Measurements from ENCODE around the gene ITGAE. TPM values are rescaled to one million over a fixed set of nuclear protein-coding genes. Genes with fewer than 3 reads are reported as not detected.
"Not testable (repeated sequence)": the region's sequence is repeated elsewhere in the genome, so short reads cannot be mapped to it uniquely, and the experiment has no call there.

The ITGAE gene
- total RNA-seq, 1 donor = 23.1 TPM

GRCh38 chr17:3793258-3793657, 7.7 kb downstream of the ITGAE start:
- not testable (repeated sequence) for H3K4me3 ChIP-seq (ENCODE audit: low read length); H3K27me3 ChIP-seq (ENCODE audit: insufficient read depth, low read length); H3K9me3 ChIP-seq (ENCODE audit: low read depth, low read length)
- H3K4me1 ChIP-seq (ENCODE audit: insufficient read depth, low read length) = peaks cover 44% of the 10 kb centered on the region

GRCh38 chr17:3792481-3792880, 8.5 kb downstream of the ITGAE start:
- Histone ChIP-seq H3K4me1 (ENCODE audit: insufficient read depth, low read length) (peaks cover 43% of the 10 kb centered on the region), H3K4me3 (ENCODE audit: low read length) (no peak overlapping the region), H3K27me3 (ENCODE audit: insufficient read depth, low read length) (no peaks in the 10 kb centered on the region), H3K9me3 (ENCODE audit: low read depth, low read length) (no peaks in the 10 kb centered on the region)

GRCh38 chr17:3788200-3788599, 12.8 kb downstream of the ITGAE start:
- no peaks in the 10 kb centered on the region for H3K27me3 ChIP-seq (ENCODE audit: insufficient read depth, low read length)
- no peak overlapping the region for H3K4me3 ChIP-seq (ENCODE audit: low read length)
- H3K4me1 ChIP-seq (ENCODE audit: insufficient read depth, low read length) = peaks cover 27% of the 10 kb centered on the region
- H3K9me3 ChIP-seq (ENCODE audit: low read depth, low read length) = no peaks in the 10 kb centered on the region

GRCh38 chr17:3785323-3785722, 15.7 kb downstream of the ITGAE start:
- not testable (repeated sequence) for H3K27me3 ChIP-seq (ENCODE audit: insufficient read depth, low read length); H3K4me3 ChIP-seq (ENCODE audit: low read length); H3K9me3 ChIP-seq (ENCODE audit: low read depth, low read length)
- peaks cover 13% of the 10 kb centered on the region for H3K4me1 ChIP-seq (ENCODE audit: insufficient read depth, low read length)

- H3K27me3 ChIP-seq (ENCODE audit: insufficient read depth, low read length) = no peaks in the 10 kb centered on the region
- H3K4me1 ChIP-seq (ENCODE audit: insufficient read depth, low read length) = no peaks in the 10 kb centered on the region
- no peaks in the 10 kb centered on the region for H3K9me3 ChIP-seq (ENCODE audit: low read depth, low read length)
- H3K4me3 ChIP-seq (ENCODE audit: low read length) = no peak overlapping the region
These were observed 18.2 kb downstream of the ITGAE start for GRCh38 chr17:3782751-3783150.

GRCh38 chr17:3780986-3781385, 20.0 kb downstream of the ITGAE start:
- H3K4me3 ChIP-seq (ENCODE audit: low read length) = no peak overlapping the region
- H3K9me3 ChIP-seq (ENCODE audit: low read depth, low read length) = no peaks in the 10 kb centered on the region
- no peaks in the 10 kb centered on the region for H3K4me1 ChIP-seq (ENCODE audit: insufficient read depth, low read length)
- H3K27me3 ChIP-seq (ENCODE audit: insufficient read depth, low read length) = no peaks in the 10 kb centered on the region

- no peaks in the 10 kb centered on the region for H3K4me1 ChIP-seq (ENCODE audit: insufficient read depth, low read length)
- H3K9me3 ChIP-seq (ENCODE audit: low read depth, low read length) = no peaks in the 10 kb centered on the region
- H3K4me3 ChIP-seq (ENCODE audit: low read length) = no peak overlapping the region
- no peaks in the 10 kb centered on the region for H3K27me3 ChIP-seq (ENCODE audit: insufficient read depth, low read length)
These were observed 23.4 kb downstream of the ITGAE start for GRCh38 chr17:3777366-3778120.

GRCh38 chr17:3773966-3774365, 27.0 kb downstream of the ITGAE start:
- Histone ChIP-seq H3K4me1 (ENCODE audit: insufficient read depth, low read length) (peaks cover 20% of the 10 kb centered on the region), H3K27me3 (ENCODE audit: insufficient read depth, low read length) (no peaks in the 10 kb centered on the region), H3K4me3 (ENCODE audit: low read length) (no peak overlapping the region), H3K9me3 (ENCODE audit: low read depth, low read length) (no peaks in the 10 kb centered on the region)

GRCh38 chr17:3773511-3773910, 27.5 kb downstream of the ITGAE start:
- Histone ChIP-seq H3K4me1 (ENCODE audit: insufficient read depth, low read length) (peaks cover 23% of the 10 kb centered on the region), H3K9me3 (ENCODE audit: low read depth, low read length) (no peaks in the 10 kb centered on the region), H3K27me3 (ENCODE audit: insufficient read depth, low read length) (no peaks in the 10 kb centered on the region), H3K4me3 (ENCODE audit: low read length) (no peak overlapping the region)

GRCh38 chr17:3772764-3773163, 28.2 kb downstream of the ITGAE start:
- no peaks in the 10 kb centered on the region for H3K27me3 ChIP-seq (ENCODE audit: insufficient read depth, low read length)
- no peaks in the 10 kb centered on the region for H3K9me3 ChIP-seq (ENCODE audit: low read depth, low read length)
- H3K4me1 ChIP-seq (ENCODE audit: insufficient read depth, low read length) = peaks cover 23% of the 10 kb centered on the region
- H3K4me3 ChIP-seq (ENCODE audit: low read length) = no peak overlapping the region

GRCh38 chr17:3771140-3771539, 29.8 kb downstream of the ITGAE start:
- Histone ChIP-seq H3K27me3 (ENCODE audit: insufficient read depth, low read length) (no peaks in the 10 kb centered on the region), H3K4me1 (ENCODE audit: insufficient read depth, low read length) (peaks cover 36% of the 10 kb centered on the region)

GRCh38 chr17:3770466-3770865, 30.5 kb downstream of the ITGAE start:
- H3K9me3 ChIP-seq (ENCODE audit: low read depth, low read length) = no peaks in the 10 kb centered on the region
- H3K27me3 ChIP-seq (ENCODE audit: insufficient read depth, low read length) = no peaks in the 10 kb centered on the region
- H3K4me1 ChIP-seq (ENCODE audit: insufficient read depth, low read length) = peaks cover 42% of the 10 kb centered on the region
- no peak overlapping the region for H3K4me3 ChIP-seq (ENCODE audit: low read length)

More at GRCh38 chr17:3771140-3771539, 29.8 kb downstream of the ITGAE start:
- Histone ChIP-seq H3K9me3 (ENCODE audit: low read depth, low read length) (no peaks in the 10 kb centered on the region), H3K4me3 (ENCODE audit: low read length) (no peak overlapping the region)

GRCh38 chr17:3768769-3769168, 32.2 kb downstream of the ITGAE start:
- H3K27me3 ChIP-seq (ENCODE audit: insufficient read depth, low read length) = no peaks in the 10 kb centered on the region
- H3K4me3 ChIP-seq (ENCODE audit: low read length) = no peak overlapping the region
- peaks cover 57% of the 10 kb centered on the region for H3K4me1 ChIP-seq (ENCODE audit: insufficient read depth, low read length)
- H3K9me3 ChIP-seq (ENCODE audit: low read depth, low read length) = no peaks in the 10 kb centered on the region

- Histone ChIP-seq H3K9me3 (ENCODE audit: low read depth, low read length) (no peaks in the 10 kb centered on the region), H3K4me1 (ENCODE audit: insufficient read depth, low read length) (peaks cover 61% of the 10 kb centered on the region), H3K4me3 (ENCODE audit: low read length) (no peak overlapping the region), H3K27me3 (ENCODE audit: insufficient read depth, low read length) (no peaks in the 10 kb centered on the region)
These were observed 32.6 kb downstream of the ITGAE start for GRCh38 chr17:3768341-3768740.

- Histone ChIP-seq H3K4me1 (ENCODE audit: insufficient read depth, low read length) (peaks cover 64% of the 10 kb centered on the region), H3K9me3 (ENCODE audit: low read depth, low read length) (no peaks in the 10 kb centered on the region), H3K4me3 (ENCODE audit: low read length) (no peak overlapping the region), H3K27me3 (ENCODE audit: insufficient read depth, low read length) (no peaks in the 10 kb centered on the region)
These were observed 34.2 kb downstream of the ITGAE start for GRCh38 chr17:3766779-3767178.

GRCh38 chr17:3765981-3766380, 35.0 kb downstream of the ITGAE start:
- peaks cover 60% of the 10 kb centered on the region for H3K4me1 ChIP-seq (ENCODE audit: insufficient read depth, low read length)
- no peaks in the 10 kb centered on the region for H3K9me3 ChIP-seq (ENCODE audit: low read depth, low read length)
- no peak overlapping the region for H3K4me3 ChIP-seq (ENCODE audit: low read length)
- no peaks in the 10 kb centered on the region for H3K27me3 ChIP-seq (ENCODE audit: insufficient read depth, low read length)
